Measurements from ENCODE around the gene DALRD3. TPM values are rescaled to one million over a fixed set of nuclear protein-coding genes. Genes with fewer than 3 reads are reported as not detected.

Gene DALRD3
- total RNA-seq, 2 experiments from 2014 or later = 15.1 to 15.6 TPM

DNA sequence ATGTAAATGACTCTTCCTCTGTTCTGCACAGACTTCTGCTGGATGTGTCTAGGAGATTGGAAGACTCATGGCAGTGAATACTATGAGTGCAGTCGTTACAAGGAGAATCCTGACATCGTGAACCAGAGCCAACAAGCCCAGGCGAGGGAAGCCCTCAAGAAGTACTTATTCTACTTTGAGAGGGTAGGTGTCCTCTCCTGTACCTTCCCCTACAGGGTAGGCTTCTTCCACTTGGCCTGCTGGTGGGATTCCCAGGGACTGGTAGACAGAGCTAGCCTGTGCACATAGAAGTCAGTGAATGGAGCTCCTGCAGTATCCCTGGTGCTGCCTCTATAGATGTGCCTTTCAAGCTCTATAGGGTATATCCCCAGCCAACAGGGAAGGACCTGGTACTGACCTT lies 38.9 kb downstream of the DALRD3 start:
- H3K27ac Mint-ChIP-seq = no peak overlapping the region
- no peaks in the 10 kb centered on the region for H3K27me3 ChIP-seq (ENCODE audit: control insufficient read depth in 1 of 2, insufficient read depth in 2 of 2, low read length in 2 of 2)
- no peaks in the 10 kb centered on the region for H3K27me3 Mint-ChIP-seq
- ChIA-PET POLR2A (interaction anchor here (1.7 kb wide), 1 partner anchor 28 kb away, joined by 5 read pairs; the partner anchor contains the start of gene WDR6), CTCF (no interaction called here)
- ATAC-seq (ENCODE audit: poor library complexity) (no peak), DNase-seq (no peak)
- H3K36me3 Mint-ChIP-seq (ENCODE audit: low read depth) = peaks cover 85% of the 10 kb centered on the region
- no peaks in the 10 kb centered on the region for H3K4me1 Mint-ChIP-seq (ENCODE audit: low read depth)
- peaks cover 89% of the 10 kb centered on the region for H3K36me3 ChIP-seq (ENCODE audit: insufficient read depth, low read length)
- TF ChIP-seq CTCF (IDR thresholded peaks at IDR 0.05) = no peak
- no peaks in the 10 kb centered on the region for H3K9me3 ChIP-seq (ENCODE audit: control insufficient read depth in 1 of 2, insufficient read depth in 1 of 2, low read length in 2 of 2)
- intact Hi-C loops (cut with DNase I, micrococcal nuclease) = no loop called here
- H3K4me3 Mint-ChIP-seq = no peak overlapping the region
- H3K4me1 ChIP-seq (ENCODE audit: insufficient read depth, low read length) = no peaks in the 10 kb centered on the region
- H3K27ac ChIP-seq (ENCODE audit: low read depth in 1 of 2, low read length in 2 of 2) = no peak overlapping the region
- H3K4me3 ChIP-seq (ENCODE audit: low read length) = no peak overlapping the region
- H3K9me3 Mint-ChIP-seq = no peaks in the 10 kb centered on the region

DNA sequence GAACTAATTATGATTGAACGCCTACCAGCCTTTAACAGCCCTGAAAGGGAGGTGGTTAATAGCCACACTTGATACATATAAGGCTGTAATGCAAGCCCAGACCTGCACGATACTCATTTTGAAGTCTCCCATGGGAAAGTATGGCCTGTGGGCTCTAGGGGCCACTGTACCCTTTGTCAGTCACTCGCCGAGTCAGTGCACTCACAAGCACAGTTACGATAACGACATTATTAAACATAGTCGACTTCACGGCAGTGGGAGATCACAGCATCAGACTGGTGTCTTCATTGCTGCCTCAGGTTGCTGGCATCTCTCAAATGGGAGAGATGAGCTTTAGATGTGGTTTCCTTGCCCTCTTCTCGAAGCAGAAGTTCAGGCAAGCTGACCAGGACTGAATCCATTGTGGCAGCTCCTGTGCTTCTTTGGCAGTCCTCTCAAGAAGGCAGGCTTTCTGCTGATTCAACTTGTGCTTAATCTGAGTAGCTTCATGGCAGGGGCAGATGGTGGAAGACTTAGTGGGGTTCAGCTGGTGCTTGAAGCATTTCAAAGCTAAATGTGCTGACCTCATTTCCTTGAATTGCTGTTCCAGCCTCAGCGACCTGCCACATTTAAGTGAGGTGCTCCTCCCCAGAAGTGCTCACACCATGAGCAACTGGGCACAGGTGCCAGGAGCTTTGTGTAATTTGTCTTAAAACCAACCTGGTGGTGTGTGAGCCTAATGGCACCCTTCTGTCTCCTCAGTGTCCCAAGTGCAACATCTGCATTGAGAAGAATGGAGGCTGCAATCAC lies 44.1 kb downstream of the DALRD3 start:
- Histone ChIP-seq H3K4me3 (ENCODE audit: low read length) (no peak overlapping the region), H3K36me3 (ENCODE audit: insufficient read depth, low read length) (peaks cover 84% of the 10 kb centered on the region), H3K4me1 (ENCODE audit: insufficient read depth, low read length) (no peaks in the 10 kb centered on the region), H3K27me3 (ENCODE audit: control insufficient read depth in 1 of 2, insufficient read depth in 2 of 2, low read length in 2 of 2) (no peaks in the 10 kb centered on the region), H3K27ac (ENCODE audit: low read depth in 1 of 2, low read length in 2 of 2) (no peak overlapping the region), H3K9me3 (ENCODE audit: control insufficient read depth in 1 of 2, insufficient read depth in 1 of 2, low read length in 2 of 2) (no peaks in the 10 kb centered on the region)
- TF ChIP-seq CTCF (IDR thresholded peaks at IDR 0.05) = no peak
- H3K9me3 Mint-ChIP-seq = no peaks in the 10 kb centered on the region
- no peak overlapping the region for H3K4me3 Mint-ChIP-seq
- peaks cover 83% of the 10 kb centered on the region for H3K36me3 Mint-ChIP-seq (ENCODE audit: low read depth)
- intact Hi-C loops (cut with DNase I, micrococcal nuclease) = no loop called here
- no peaks in the 10 kb centered on the region for H3K4me1 Mint-ChIP-seq (ENCODE audit: low read depth)
- DNase-seq = no peak
- POLR2A ChIA-PET = no interaction called here
- no peaks in the 10 kb centered on the region for H3K27me3 Mint-ChIP-seq
- H3K27ac Mint-ChIP-seq = no peak overlapping the region
- CTCF ChIA-PET = no interaction called here
- no peak for ATAC-seq (ENCODE audit: poor library complexity)

GRCh38 chr3:48970586-48970985 lies 47.8 kb downstream of the DALRD3 start:
- H3K4me1 Mint-ChIP-seq (ENCODE audit: low read depth) = peaks cover 13% of the 10 kb centered on the region
- Histone ChIP-seq H3K27ac (ENCODE audit: low read depth in 1 of 2, low read length in 2 of 2) (no peak overlapping the region), H3K4me1 (ENCODE audit: insufficient read depth, low read length) (peaks cover 4% of the 10 kb centered on the region), H3K27me3 (ENCODE audit: control insufficient read depth in 1 of 2, insufficient read depth in 2 of 2, low read length in 2 of 2) (no peaks in the 10 kb centered on the region), H3K4me3 (ENCODE audit: low read length) (no peak overlapping the region), H3K36me3 (ENCODE audit: insufficient read depth, low read length) (peaks cover 81% of the 10 kb centered on the region), H3K9me3 (ENCODE audit: control insufficient read depth in 1 of 2, insufficient read depth in 1 of 2, low read length in 2 of 2) (no peaks in the 10 kb centered on the region)
- TF ChIP-seq CTCF (IDR thresholded peaks at IDR 0.05) = no peak
- no peaks in the 10 kb centered on the region for H3K27me3 Mint-ChIP-seq
- intact Hi-C loops (cut with DNase I, micrococcal nuclease) = no loop called here
- peaks cover 94% of the 10 kb centered on the region for H3K36me3 Mint-ChIP-seq (ENCODE audit: low read depth)
- no peaks in the 10 kb centered on the region for H3K9me3 Mint-ChIP-seq
- DNase-seq = no peak
- ChIA-PET CTCF (no interaction called here), POLR2A (interaction anchor here (1.2 kb wide), 1 partner anchor 123 kb away, joined by 3 read pairs; the partner anchor contains the start of gene QRICH1)
- H3K4me3 Mint-ChIP-seq = no peak overlapping the region
- no peak overlapping the region for H3K27ac Mint-ChIP-seq
- no peak for ATAC-seq (ENCODE audit: poor library complexity)
